ENCODE data around the gene CD79B. TPM values are rescaled to one million over a fixed set of nuclear protein-coding genes. Genes with fewer than 3 reads are reported as not detected.

Gene CD79B
- total RNA-seq, 1 experiment from 2014 or later = 0.39 TPM

GRCh38 chr17:63949576-63950250 lies 17.6 kb upstream of the CD79B start:
- CTCF ChIA-PET = interaction anchor here (0.6 to 1.0 kb wide), 3 partner anchors 31 to 79 kb away, joined by 3 to 4 read pairs (median 4); no protein-coding TSS in a partner anchor
- Histone ChIP-seq H3K27me3 (replicated peaks; ENCODE audit: insufficient read depth, low read depth, low read length, poor library complexity) (no peaks in the 10 kb centered on the region), H3K4me1 (ENCODE audit: insufficient read depth, low read length, poor library complexity, severe bottlenecking) (no peaks in the 10 kb centered on the region), H3K4me3 (ENCODE audit: low read depth, low read length, poor library complexity, severe bottlenecking) (no peak overlapping the region), H3K9me3 (ENCODE audit: low read depth, low read length, poor library complexity, severe bottlenecking) (no peaks in the 10 kb centered on the region), H3K27ac (ENCODE audit: low read depth, low read length, poor library complexity, severe bottlenecking) (no peak overlapping the region), H3K36me3 (ENCODE audit: insufficient read depth, low read length, poor library complexity, severe bottlenecking) (no peaks in the 10 kb centered on the region)
- intact Hi-C loops (cut with micrococcal nuclease; ENCODE audit: unreplicated experiment) = no loop called here
- POLR2A ChIA-PET (ENCODE audit: low non-redundant PET) = no interaction called here
- no peak for TF ChIP-seq EZH2 (IDR thresholded peaks at IDR 0.05; ENCODE audit: borderline replicate concordance, low read depth, low read length, poor library complexity, severe bottlenecking)
- BruUV-seq (replicated peaks) = no TSS peak
- no peak for DNase-seq (ENCODE audit: low spot score)

- POLR2A ChIA-PET (ENCODE audit: low non-redundant PET) = no interaction called here
These were observed 16.4 kb upstream of the CD79B start for GRCh38 chr17:63948521-63948920.

DNA sequence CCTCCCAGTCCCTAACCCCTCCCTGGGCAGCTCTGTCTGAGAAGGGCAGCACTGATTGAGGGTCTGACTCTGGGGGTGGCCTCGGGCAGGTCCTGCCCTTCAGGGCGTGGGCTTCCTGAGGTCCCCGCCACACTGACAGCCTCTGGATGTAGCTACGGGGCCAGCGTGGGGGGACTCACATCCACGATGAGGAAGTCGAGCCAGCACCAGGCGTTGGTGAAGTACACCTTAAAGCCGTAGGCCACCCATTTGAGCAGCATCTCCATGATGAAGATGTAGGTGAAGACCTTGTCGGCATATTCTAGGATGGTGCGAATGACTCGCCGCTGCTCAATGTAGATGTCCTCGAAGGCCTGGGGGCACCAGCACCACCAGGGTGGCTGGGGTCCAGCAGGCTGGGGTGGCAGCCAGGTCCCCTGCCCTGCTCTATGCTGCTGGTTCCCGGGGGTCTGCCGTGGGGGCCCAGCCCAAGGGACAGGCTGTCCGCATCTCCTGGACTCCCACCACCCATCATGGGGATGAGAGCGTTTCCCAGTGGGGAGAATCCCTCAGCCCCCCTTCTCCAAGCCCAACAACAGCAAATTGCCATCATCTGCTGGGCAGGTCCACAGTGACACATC lies 15.7 kb upstream of the CD79B start:
- TF ChIP-seq, protein P1, sequence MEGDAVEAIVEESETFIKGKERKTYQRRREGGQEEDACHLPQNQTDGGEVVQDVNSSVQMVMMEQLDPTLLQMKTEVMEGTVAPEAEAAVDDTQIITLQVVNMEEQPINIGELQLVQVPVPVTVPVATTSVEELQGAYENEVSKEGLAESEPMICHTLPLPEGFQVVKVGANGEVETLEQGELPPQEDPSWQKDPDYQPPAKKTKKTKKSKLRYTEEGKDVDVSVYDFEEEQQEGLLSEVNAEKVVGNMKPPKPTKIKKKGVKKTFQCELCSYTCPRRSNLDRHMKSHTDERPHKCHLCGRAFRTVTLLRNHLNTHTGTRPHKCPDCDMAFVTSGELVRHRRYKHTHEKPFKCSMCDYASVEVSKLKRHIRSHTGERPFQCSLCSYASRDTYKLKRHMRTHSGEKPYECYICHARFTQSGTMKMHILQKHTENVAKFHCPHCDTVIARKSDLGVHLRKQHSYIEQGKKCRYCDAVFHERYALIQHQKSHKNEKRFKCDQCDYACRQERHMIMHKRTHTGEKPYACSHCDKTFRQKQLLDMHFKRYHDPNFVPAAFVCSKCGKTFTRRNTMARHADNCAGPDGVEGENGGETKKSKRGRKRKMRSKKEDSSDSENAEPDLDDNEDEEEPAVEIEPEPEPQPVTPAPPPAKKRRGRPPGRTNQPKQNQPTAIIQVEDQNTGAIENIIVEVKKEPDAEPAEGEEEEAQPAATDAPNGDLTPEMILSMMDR (conservative IDR thresholded peaks at IDR 0.05; ENCODE audit: low read depth, low read length) = no peak
- no TSS peak for BruUV-seq (replicated peaks)
- DNase-seq (ENCODE audit: low spot score) = no peak
- Histone ChIP-seq H3K27ac (ENCODE audit: low read depth, low read length, poor library complexity, severe bottlenecking) (no peak overlapping the region), H3K27me3 (replicated peaks; ENCODE audit: insufficient read depth, low read depth, low read length, poor library complexity) (no peaks in the 10 kb centered on the region), H3K36me3 (ENCODE audit: insufficient read depth, low read length, poor library complexity, severe bottlenecking) (no peaks in the 10 kb centered on the region), H3K4me3 (ENCODE audit: low read depth, low read length, poor library complexity, severe bottlenecking) (no peak overlapping the region), H3K4me1 (ENCODE audit: insufficient read depth, low read length, poor library complexity, severe bottlenecking) (no peaks in the 10 kb centered on the region), H3K9me3 (ENCODE audit: low read depth, low read length, poor library complexity, severe bottlenecking) (no peaks in the 10 kb centered on the region)
- intact Hi-C loops (cut with micrococcal nuclease; ENCODE audit: unreplicated experiment) = loop anchor here (2.0 kb wide), 1 partner anchor 29 kb away; the partner anchor contains the start of gene GH1
- ChIA-PET POLR2A (ENCODE audit: low non-redundant PET) (no interaction called here), CTCF (interaction anchor here (1.7 kb wide), 1 partner anchor 186 kb away, joined by 7 read pairs; no protein-coding TSS in a partner anchor)

More at GRCh38 chr17:63948521-63948920, 16.4 kb upstream of the CD79B start:
- TF ChIP-seq, protein P1 (conservative IDR thresholded peaks at IDR 0.05; ENCODE audit: low read depth, low read length) = no peak
- TF ChIP-seq EZH2 (IDR thresholded peaks at IDR 0.05; ENCODE audit: borderline replicate concordance, low read depth, low read length, poor library complexity, severe bottlenecking) = no peak
- Histone ChIP-seq H3K36me3 (ENCODE audit: insufficient read depth, low read length, poor library complexity, severe bottlenecking) (no peaks in the 10 kb centered on the region), H3K9me3 (ENCODE audit: low read depth, low read length, poor library complexity, severe bottlenecking) (no peaks in the 10 kb centered on the region), H3K4me3 (ENCODE audit: low read depth, low read length, poor library complexity, severe bottlenecking) (no peak overlapping the region), H3K27ac (ENCODE audit: low read depth, low read length, poor library complexity, severe bottlenecking) (no peak overlapping the region), H3K4me1 (ENCODE audit: insufficient read depth, low read length, poor library complexity, severe bottlenecking) (no peaks in the 10 kb centered on the region), H3K27me3 (replicated peaks; ENCODE audit: insufficient read depth, low read depth, low read length, poor library complexity) (no peaks in the 10 kb centered on the region)
- intact Hi-C loops (cut with micrococcal nuclease; ENCODE audit: unreplicated experiment) = no loop called here
- no TSS peak for BruUV-seq (replicated peaks)
- no peak for DNase-seq (ENCODE audit: low spot score)
- CTCF ChIA-PET = interaction anchor here (0.9 kb wide), 1 partner anchor 80 kb away, joined by 4 read pairs; no protein-coding TSS in a partner anchor
